Gastrocnemius medialis (tissue), 4 donors: ENCODE measurements around the gene ACAD10.

ENCODE experiments used
- POLR2A ChIP-seq, 2 donors: fragments of 450-650 bp; IDR thresholded peaks; one replicate each; pipeline ENCODE4 v1.6.1; 2017; ENCODE audit warnings: antibody characterized with exemption in 2 of 2, mild to moderate bottlenecking in 2 of 2, moderate library complexity in 2 of 2
- TF ChIP-seq, protein P1 (sequence below), 5 experiments: fragments of 450-650 bp in 3 of 5; fragments of 200-600 bp in 2 of 5; sonication (generic) in 2 of 5; IDR thresholded peaks in 4 of 5; conservative IDR thresholded peaks in 1 of 5; 1 replicate in 4 of 5; 2 replicates in 1 of 5; pipeline ENCODE4 v1.5.1; 2016 to 2019; ENCODE audit warnings: antibody characterized with exemption in 5 of 5, mild to moderate bottlenecking in 3 of 5, moderate library complexity in 3 of 5

DNA sequence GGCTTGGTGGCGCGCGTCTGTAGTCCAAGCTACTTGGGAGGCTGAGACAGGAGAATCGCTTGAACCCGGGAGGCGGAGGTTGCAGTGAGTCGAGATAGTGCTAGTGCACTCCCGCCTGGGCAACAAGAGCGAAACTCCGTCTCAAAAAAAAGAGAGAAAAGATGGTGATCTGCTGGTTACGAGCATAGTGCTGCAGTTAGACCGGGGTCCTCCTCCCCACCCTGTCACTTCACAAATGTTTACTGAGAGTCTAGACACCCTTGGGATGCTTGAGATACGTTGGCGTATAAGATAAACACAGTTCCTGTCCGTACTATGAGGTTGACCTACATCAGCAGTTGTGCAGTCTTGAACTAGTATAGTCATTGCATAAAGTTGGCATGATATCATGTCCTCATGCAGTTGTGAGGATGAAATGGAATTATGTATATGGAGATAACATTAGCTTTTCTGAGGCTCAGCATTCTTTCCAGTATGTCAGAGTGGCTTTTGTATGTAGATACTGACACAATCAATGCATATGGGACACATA, 787 bp downstream of the ACAD10 start:
- TF ChIP-seq, protein P1, sequence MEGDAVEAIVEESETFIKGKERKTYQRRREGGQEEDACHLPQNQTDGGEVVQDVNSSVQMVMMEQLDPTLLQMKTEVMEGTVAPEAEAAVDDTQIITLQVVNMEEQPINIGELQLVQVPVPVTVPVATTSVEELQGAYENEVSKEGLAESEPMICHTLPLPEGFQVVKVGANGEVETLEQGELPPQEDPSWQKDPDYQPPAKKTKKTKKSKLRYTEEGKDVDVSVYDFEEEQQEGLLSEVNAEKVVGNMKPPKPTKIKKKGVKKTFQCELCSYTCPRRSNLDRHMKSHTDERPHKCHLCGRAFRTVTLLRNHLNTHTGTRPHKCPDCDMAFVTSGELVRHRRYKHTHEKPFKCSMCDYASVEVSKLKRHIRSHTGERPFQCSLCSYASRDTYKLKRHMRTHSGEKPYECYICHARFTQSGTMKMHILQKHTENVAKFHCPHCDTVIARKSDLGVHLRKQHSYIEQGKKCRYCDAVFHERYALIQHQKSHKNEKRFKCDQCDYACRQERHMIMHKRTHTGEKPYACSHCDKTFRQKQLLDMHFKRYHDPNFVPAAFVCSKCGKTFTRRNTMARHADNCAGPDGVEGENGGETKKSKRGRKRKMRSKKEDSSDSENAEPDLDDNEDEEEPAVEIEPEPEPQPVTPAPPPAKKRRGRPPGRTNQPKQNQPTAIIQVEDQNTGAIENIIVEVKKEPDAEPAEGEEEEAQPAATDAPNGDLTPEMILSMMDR (IDR thresholded peaks at IDR 0.05 in 4 of 5, conservative IDR thresholded peaks at IDR 0.05 in 1 of 5), result no peak
- no peak for TF ChIP-seq POLR2A (IDR thresholded peaks at IDR 0.05)
